Smooth muscle cell (in vitro differentiated cells): ENCODE data around the gene HPDL. TPM values are rescaled to one million over a fixed set of nuclear protein-coding genes. Genes with fewer than 3 reads are reported as not detected.

Source experiments
- DNase-seq: peaks from one replicate; lab custom pipeline; 2025; ENCODE audit not compliant: unreplicated experiment; lab: John Stamatoyannopoulos, UW
- H2AFZ ChIP-seq: fragments of 200-600 bp; sonication (generic); 2 replicates; pipeline ENCODE4 v1.6.0; 2016; ENCODE audit warnings: antibody characterized with exemption, low read depth, mild to moderate bottlenecking
- H3F3A ChIP-seq: fragments of 200-600 bp; sonication (generic); 2 replicates; pipeline ENCODE4 v1.6.0; 2017; ENCODE audit warnings: antibody characterized with exemption, low read depth
- H3K27ac ChIP-seq: fragments of 200-600 bp; sonication (generic); 2 replicates; pipeline ENCODE4 v1.5.1; 2016; ENCODE audit warnings: low read depth, mild to moderate bottlenecking
- H3K27me3 ChIP-seq: fragments of 200-600 bp; sonication (generic); 2 replicates; pipeline ENCODE4 v1.6.1; 2016; ENCODE audit warnings: low read depth, mild to moderate bottlenecking
- H3K36me3 ChIP-seq: fragments of 200-600 bp; sonication (generic); 2 replicates; pipeline ENCODE4 v1.5.1; 2016; ENCODE audit warnings: low read depth
- H3K4me1 ChIP-seq: fragments of 200-600 bp; sonication (generic); 2 replicates; pipeline ENCODE4 v1.5.1; 2016; ENCODE audit warnings: low read depth
- H3K4me2 ChIP-seq: fragments of 200-600 bp; sonication (generic); 2 replicates; pipeline ENCODE4 v1.6.0; 2016; ENCODE audit warnings: mild to moderate bottlenecking
- H3K4me3 ChIP-seq: fragments of 200-600 bp; sonication (generic); 2 replicates; pipeline ENCODE4 v1.5.1; 2016; ENCODE audit warnings: mild to moderate bottlenecking
- H3K79me2 ChIP-seq: fragments of 200-600 bp; sonication (generic); 2 replicates; pipeline ENCODE4 v1.6.0; 2016; ENCODE audit warnings: low read depth, mild to moderate bottlenecking
- H3K9ac ChIP-seq: fragments of 200-600 bp; sonication (generic); 2 replicates; pipeline ENCODE4 v1.6.0; 2016; ENCODE audit warnings: low read depth
- H3K9me3 ChIP-seq: fragments of 200-600 bp; sonication (generic); replicated peaks from 2 replicates; pipeline ENCODE4 v1.5.1; 2016; ENCODE audit warnings: low read depth
- H4K20me1 ChIP-seq: fragments of 200-600 bp; sonication (generic); 2 replicates; pipeline ENCODE4 v1.6.0; 2016; ENCODE audit warnings: low read depth
- WGBS: methylation state at CpG from one replicate; pipeline ENCODE4 v1.1.7; 2016; ENCODE audit warnings: low lambda C conversion rate; 5-methylcytosine and 5-hydroxymethylcytosine counted together
- polyA plus RNA-seq: library from polyadenylated mRNA; unstranded; fragments of >200 nt; fragmentation: Nextera tagmentation; extraction: Ambion mirVana; gene quantifications from 2 replicates; pipeline ENCODE4 v1.2.1, GENCODE V29; 2016
- total RNA-seq: library from RNA; depleted of rRNA; stranded (reverse); fragments of >200 nt; gene quantifications from 2 replicates; pipeline ENCODE4 v1.2.3, GENCODE V29; 2014
- TF ChIP-seq, protein P1 (sequence below): fragments of 200-600 bp; sonication (generic); IDR thresholded peaks from 2 replicates; pipeline ENCODE4 v1.5.1; 2017; ENCODE audit warnings: borderline replicate concordance, mild to moderate bottlenecking, antibody characterized with exemption; ENCODE audit not compliant: insufficient read depth, poor library complexity, severe bottlenecking

The HPDL gene
- total and polyA plus RNA-seq, 2 experiments from 2014 or later: 0.96 TPM; not detected in 1

DNA sequence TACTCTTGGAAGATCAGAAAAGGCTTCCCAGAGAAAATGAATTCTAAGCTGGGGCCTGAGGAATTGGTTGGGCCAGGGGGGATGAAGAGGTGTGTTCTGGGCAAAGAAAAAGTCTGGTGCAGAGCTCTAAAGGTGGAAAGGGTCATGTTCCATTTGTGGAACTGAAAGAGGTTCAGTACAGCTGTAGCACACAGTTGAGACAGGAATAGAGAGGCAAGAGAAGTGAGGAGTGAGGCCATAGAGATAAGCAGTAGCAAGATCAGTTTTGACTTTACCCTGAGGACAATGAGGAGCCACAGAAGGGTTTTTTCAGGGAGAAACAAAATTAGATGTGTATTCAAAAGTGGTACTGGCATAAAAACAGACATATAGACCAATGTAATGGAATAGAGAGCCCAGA, 43.9 kb downstream of the HPDL start:
- Histone ChIP-seq H3K27me3 (no peaks in the 10 kb centered on the region), H3K4me2 (no peak overlapping the region), H3K4me3 (no peak overlapping the region), H4K20me1 (no peaks in the 10 kb centered on the region), H2AFZ (no peak overlapping the region), H3K79me2 (no peaks in the 10 kb centered on the region), H3K36me3 (no peaks in the 10 kb centered on the region), H3K9ac (no peak overlapping the region), H3F3A (no peaks in the 10 kb centered on the region), H3K27ac (no peak overlapping the region), H3K9me3 (no peaks in the 10 kb centered on the region), H3K4me1 (peaks cover 7% of the 10 kb centered on the region)
- DNase-seq: no peak
- TF ChIP-seq, protein P1, sequence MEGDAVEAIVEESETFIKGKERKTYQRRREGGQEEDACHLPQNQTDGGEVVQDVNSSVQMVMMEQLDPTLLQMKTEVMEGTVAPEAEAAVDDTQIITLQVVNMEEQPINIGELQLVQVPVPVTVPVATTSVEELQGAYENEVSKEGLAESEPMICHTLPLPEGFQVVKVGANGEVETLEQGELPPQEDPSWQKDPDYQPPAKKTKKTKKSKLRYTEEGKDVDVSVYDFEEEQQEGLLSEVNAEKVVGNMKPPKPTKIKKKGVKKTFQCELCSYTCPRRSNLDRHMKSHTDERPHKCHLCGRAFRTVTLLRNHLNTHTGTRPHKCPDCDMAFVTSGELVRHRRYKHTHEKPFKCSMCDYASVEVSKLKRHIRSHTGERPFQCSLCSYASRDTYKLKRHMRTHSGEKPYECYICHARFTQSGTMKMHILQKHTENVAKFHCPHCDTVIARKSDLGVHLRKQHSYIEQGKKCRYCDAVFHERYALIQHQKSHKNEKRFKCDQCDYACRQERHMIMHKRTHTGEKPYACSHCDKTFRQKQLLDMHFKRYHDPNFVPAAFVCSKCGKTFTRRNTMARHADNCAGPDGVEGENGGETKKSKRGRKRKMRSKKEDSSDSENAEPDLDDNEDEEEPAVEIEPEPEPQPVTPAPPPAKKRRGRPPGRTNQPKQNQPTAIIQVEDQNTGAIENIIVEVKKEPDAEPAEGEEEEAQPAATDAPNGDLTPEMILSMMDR: no peak

DNA sequence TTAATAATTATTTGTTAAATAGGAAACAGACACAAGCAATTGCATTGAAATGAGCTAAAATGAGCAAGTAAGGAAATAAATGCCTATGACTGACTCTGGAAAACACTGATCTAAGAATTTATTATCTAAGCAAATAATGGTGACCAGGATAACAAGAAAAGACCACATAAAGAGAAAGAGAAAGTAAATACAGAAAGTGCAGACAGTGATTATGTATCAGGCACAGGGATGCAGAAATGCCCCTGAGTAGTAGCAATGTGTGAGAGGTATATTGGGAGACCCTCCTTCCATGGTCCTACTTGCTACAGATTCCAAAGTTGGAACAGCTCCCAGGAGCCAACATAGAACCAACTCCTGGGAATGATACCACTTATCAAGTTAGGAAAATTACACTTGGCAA, 46.9 kb downstream of the HPDL start:
- Histone ChIP-seq H3K9ac (no peak overlapping the region), H4K20me1 (no peaks in the 10 kb centered on the region), H3K4me3 (no peak overlapping the region), H3K27me3 (no peaks in the 10 kb centered on the region), H3K27ac (no peak overlapping the region), H2AFZ (no peak overlapping the region), H3K36me3 (no peaks in the 10 kb centered on the region), H3K9me3 (no peaks in the 10 kb centered on the region), H3F3A (no peaks in the 10 kb centered on the region), H3K4me1 (peaks cover 7% of the 10 kb centered on the region), H3K79me2 (no peaks in the 10 kb centered on the region), H3K4me2 (no peak overlapping the region)
- no peak for DNase-seq
- TF ChIP-seq, protein P1: no peak

DNA sequence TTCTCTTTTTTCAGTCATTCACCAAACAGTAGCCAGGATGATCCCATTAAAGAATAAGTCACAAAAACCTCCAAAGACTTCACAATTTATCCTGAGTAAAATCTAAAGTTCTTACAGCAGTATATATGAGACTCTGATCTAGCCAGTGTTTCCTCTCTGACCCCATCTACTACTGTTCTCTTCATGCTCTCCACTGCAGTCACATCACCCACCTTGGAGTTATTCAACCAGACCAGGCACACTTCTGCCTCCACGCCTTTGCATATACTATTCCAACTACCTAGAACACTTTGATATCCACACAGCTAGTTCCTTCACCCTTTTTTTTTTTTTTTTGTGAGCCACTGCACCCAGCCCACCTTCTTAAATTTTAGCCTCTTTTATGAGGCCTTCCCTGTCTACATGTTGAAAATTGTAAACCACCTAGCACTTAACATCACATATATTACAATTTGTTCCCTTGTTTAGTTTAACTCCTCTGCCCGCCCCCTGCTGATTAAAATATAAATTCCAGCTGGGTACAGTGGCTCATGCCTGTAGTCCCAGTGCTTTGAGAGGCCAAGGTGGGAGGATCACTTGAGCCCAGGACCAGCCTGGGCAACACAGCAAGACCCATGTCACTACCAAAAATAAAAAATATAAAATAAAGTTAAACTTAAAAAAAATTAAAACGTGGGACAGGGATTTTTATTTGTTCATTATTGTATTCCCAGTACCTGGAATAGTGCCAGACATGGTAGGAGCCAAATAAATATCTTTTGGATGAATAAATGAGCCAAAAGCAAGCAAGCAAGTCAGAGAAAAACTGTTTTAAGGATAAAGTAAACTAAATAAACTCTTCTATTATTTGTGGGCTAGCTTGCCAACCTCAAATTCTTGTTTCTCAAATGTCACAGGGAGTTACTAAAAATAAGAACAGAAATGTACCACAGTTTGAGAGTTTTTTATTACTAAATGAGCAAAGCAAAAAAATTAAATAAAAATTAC, 48.7 kb downstream of the HPDL start:
- Histone ChIP-seq H3K4me1 (peaks cover 7% of the 10 kb centered on the region), H3K79me2 (no peaks in the 10 kb centered on the region), H3F3A (no peaks in the 10 kb centered on the region), H3K4me3 (no peak overlapping the region), H4K20me1 (no peaks in the 10 kb centered on the region), H3K27ac (no peak overlapping the region), H3K9me3 (no peaks in the 10 kb centered on the region), H3K36me3 (no peaks in the 10 kb centered on the region), H3K27me3 (no peaks in the 10 kb centered on the region), H3K4me2 (no peak overlapping the region), H3K9ac (no peak overlapping the region), H2AFZ (no peak overlapping the region)
- TF ChIP-seq, protein P1: no peak
- no peak for DNase-seq
- WGBS: 72% methylated on average over 3 of the region's 3 CpGs

DNA sequence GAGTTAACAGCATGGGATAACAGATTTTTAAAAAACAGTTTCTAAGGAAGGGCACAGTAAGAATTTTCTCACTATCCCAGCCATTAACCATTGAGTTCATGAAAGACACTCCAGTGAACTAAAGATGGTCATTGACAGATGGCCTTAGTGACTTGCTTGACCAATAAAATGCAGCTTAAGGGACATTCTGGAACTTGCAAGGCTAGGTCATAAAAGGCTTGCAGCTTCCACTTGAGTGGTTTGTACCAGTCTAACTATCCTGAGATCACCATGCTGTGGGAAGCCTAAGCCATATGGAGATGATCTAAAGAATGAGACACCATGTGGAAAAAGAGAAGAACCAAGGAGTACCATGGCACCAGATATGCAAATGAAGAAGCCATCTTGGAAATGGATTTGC, 51.5 kb downstream of the HPDL start:
- H3K4me3 ChIP-seq: no peak overlapping the region
- peaks cover 7% of the 10 kb centered on the region for H3K4me1 ChIP-seq
- no peak overlapping the region for H2AFZ ChIP-seq
- H3K9me3 ChIP-seq: no peaks in the 10 kb centered on the region
- TF ChIP-seq, protein P1: no peak
- no peak overlapping the region for H3K4me2 ChIP-seq
- no peaks in the 10 kb centered on the region for H3K27me3 ChIP-seq
- no peak overlapping the region for H3K9ac ChIP-seq
- DNase-seq: no peak
- H4K20me1 ChIP-seq: no peaks in the 10 kb centered on the region
- H3F3A ChIP-seq: no peaks in the 10 kb centered on the region
- no peaks in the 10 kb centered on the region for H3K79me2 ChIP-seq
- H3K36me3 ChIP-seq: no peaks in the 10 kb centered on the region
- no peak overlapping the region for H3K27ac ChIP-seq
